Measurements from ENCODE around the gene ABCC1. TPM values are rescaled to one million over a fixed set of nuclear protein-coding genes. Genes with fewer than 3 reads are reported as not detected.

ABCC1 gene
- total RNA-seq, 1 donor from 2014 or later = 53.7 TPM

DNA sequence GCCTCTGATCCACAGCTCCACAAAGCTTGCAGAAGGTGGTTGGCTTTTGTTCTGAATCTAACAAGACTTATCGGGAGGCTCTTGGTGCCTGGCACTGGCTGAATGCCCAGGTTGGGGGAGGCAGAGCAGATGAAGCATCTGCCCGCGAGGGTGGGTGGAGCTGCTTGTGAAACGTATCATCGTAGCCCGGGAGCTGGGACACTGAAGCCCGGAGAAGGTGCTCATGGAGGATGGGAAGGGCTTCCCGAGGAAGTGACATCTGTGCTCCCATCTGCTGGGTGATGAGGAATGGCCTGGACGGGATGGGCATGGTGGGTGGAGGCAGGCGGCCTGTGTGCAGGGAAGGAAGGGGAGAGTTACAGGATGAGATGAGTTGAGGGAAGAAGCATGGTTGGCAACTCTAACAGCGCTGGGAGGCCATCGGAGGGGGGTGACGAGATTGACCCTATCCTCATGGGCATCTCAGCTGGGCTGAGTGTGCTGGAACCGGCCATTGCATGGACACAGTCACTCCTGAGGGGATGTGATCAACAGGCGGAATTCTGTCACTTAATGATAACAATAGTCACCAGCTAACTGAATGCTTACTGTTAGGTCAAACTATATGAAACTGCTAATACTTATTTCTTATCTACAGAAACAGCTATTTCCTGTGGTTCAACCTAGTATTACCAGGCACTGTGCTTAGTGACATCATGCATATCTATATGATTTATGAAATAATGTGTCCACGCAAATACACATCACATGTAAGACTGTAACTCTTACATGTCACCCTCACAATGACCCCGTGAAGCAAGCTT, 171.2 kb downstream of the ABCC1 start:
- peaks cover 4% of the 10 kb centered on the region for H3K9me3 Mint-ChIP-seq
- H3K4me3 Mint-ChIP-seq = peak overlapping the region; percentile 6

DNA sequence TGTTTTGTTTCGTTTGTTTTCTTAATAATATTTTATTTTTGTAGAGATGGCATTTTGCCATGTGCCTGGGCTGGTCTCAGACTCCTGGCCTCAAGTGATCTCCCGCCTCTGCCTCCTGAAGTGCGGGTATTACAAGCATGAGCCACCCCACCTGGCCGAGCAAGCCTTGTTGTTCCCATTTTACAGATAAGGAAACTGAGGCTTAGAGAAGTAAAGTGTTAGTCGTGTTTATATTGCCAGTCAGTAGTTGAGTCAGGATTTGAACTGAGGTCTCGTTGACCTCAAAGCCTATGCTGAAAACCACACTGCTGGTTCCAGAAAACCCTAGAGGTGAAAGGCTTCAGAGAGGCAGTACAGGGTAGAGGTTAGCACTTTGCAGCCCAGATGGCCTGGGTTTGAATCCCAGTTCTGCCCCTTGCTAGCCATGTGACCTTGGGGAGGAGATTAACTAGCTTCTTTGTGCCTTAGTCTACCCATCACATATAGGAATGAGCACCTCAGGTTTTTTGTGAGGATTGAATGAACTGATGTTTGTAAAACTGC, 171.8 kb downstream of the ABCC1 start:
- no peak for TF ChIP-seq CTCF (conservative IDR thresholded peaks at IDR 0.05)
- H3K27ac Mint-ChIP-seq = no peak overlapping the region

More for the DNA sequence above, 171.2 kb downstream of the ABCC1 start:
- Mint-ChIP-seq H3K4me1 (ENCODE audit: unreplicated experiment) (no peaks in the 10 kb centered on the region), H3K27ac (peak overlapping the region; percentile 86), H3K27me3 (no peaks in the 10 kb centered on the region), H3K36me3 (peaks cover 54% of the 10 kb centered on the region)
- no peak for TF ChIP-seq CTCF (conservative IDR thresholded peaks at IDR 0.05)
- DNase-seq (ENCODE audit: extremely low spot score, unreplicated experiment) = no peak

DNA sequence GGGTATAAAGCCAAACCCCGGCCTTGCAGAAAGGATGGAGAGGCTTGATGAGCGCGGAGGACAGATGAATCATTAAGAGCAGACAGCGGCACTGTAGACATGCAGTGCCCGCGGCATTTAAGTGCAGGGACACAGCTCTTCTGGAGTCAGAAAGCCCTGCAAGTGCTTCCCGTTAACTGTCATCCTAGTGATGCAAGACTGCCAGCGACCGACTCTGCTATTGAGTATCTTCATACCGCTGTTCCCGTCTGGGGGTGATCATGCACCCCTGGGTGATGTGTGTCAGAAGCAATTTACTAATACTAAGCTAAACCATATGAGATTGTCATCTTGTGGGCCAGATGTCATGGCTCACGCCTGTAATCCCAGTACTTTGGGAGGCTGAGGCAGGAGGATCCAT, 172.8 kb downstream of the ABCC1 start:
- no peak for TF ChIP-seq CTCF (conservative IDR thresholded peaks at IDR 0.05)
- Mint-ChIP-seq H3K27ac (no peak overlapping the region), H3K9me3 (peaks cover 4% of the 10 kb centered on the region), H3K4me1 (ENCODE audit: unreplicated experiment) (no peaks in the 10 kb centered on the region), H3K4me3 (no peak overlapping the region), H3K27me3 (no peaks in the 10 kb centered on the region), H3K36me3 (peaks cover 54% of the 10 kb centered on the region)
- DNase-seq (ENCODE audit: extremely low spot score, unreplicated experiment) = no peak

More for the DNA sequence above, 171.8 kb downstream of the ABCC1 start:
- Mint-ChIP-seq H3K36me3 (peaks cover 59% of the 10 kb centered on the region), H3K27me3 (no peaks in the 10 kb centered on the region), H3K4me1 (ENCODE audit: unreplicated experiment) (no peaks in the 10 kb centered on the region), H3K4me3 (no peak overlapping the region), H3K9me3 (peaks cover 4% of the 10 kb centered on the region)
- no peak for DNase-seq (ENCODE audit: extremely low spot score, unreplicated experiment)

GRCh38 chr16:16124438-16124837, 175.0 kb downstream of the ABCC1 start:
- Mint-ChIP-seq H3K4me3 (no peak overlapping the region), H3K4me1 (ENCODE audit: unreplicated experiment) (no peaks in the 10 kb centered on the region), H3K9me3 (peaks cover 4% of the 10 kb centered on the region), H3K27me3 (no peaks in the 10 kb centered on the region), H3K27ac (no peak overlapping the region), H3K36me3 (peaks cover 40% of the 10 kb centered on the region)
- DNase-seq (ENCODE audit: extremely low spot score, unreplicated experiment) = no peak
- no peak for TF ChIP-seq CTCF (conservative IDR thresholded peaks at IDR 0.05)

- H3K4me1 Mint-ChIP-seq (ENCODE audit: unreplicated experiment) = no peaks in the 10 kb centered on the region
- no peaks in the 10 kb centered on the region for H3K27me3 Mint-ChIP-seq
- no peak for DNase-seq (ENCODE audit: extremely low spot score, unreplicated experiment)
- H3K4me3 Mint-ChIP-seq = no peak overlapping the region
- peaks cover 40% of the 10 kb centered on the region for H3K36me3 Mint-ChIP-seq
- no peak for TF ChIP-seq CTCF (conservative IDR thresholded peaks at IDR 0.05)
- H3K27ac Mint-ChIP-seq = no peak overlapping the region
- H3K9me3 Mint-ChIP-seq = peaks cover 4% of the 10 kb centered on the region
Measured at GRCh38 chr16:16124974-16125373, 175.6 kb downstream of the ABCC1 start.
